Upper lobe of left lung (tissue), 6 donors: ENCODE measurements around the gene CDK5R1. TPM values are rescaled to one million over a fixed set of nuclear protein-coding genes. Genes with fewer than 3 reads are reported as not detected.

Experiments
- ATAC-seq, 2 donors: fragments of 200-7000 bp; cut with Tn5 transposase; one replicate each; pipeline ENCODE4 v1.9.1; 2022; ENCODE audit warnings: mild to moderate bottlenecking in 2 of 2, moderate library complexity in 2 of 2; ENCODE audit not compliant: low FRiP score in 2 of 2
- DNase-seq, 2 donors: peaks; one replicate each; pipeline ENCODE4 v3.0.0-alpha.2; 2019 to 2020
- H3K27ac ChIP-seq, 4 donors: fragments of 200-600 bp; sonication (generic); one replicate each; pipeline ENCODE4 v1.5.1; 2016 to 2019
- H3K27me3 ChIP-seq, 4 donors: fragments of 200-600 bp; sonication (generic); one replicate each; pipeline ENCODE4 v1.5.1; 2017 to 2019
- H3K36me3 ChIP-seq, 4 donors: fragments of 200-600 bp; sonication (generic); one replicate each; pipeline ENCODE4 v1.5.1; 2016 to 2019
- H3K4me1 ChIP-seq, 4 donors: fragments of 200-600 bp; sonication (generic); one replicate each; pipeline ENCODE4 v1.5.1; 2018 to 2019
- H3K4me3 ChIP-seq, 4 donors: fragments of 200-600 bp; sonication (generic); one replicate each; pipeline ENCODE4 v1.5.1; 2017 to 2019; ENCODE audit warnings: mild to moderate bottlenecking in 2 of 4, moderate library complexity in 1 of 4
- H3K9me3 ChIP-seq, 4 donors: fragments of 200-600 bp; sonication (generic); one replicate each; pipeline ENCODE4 v1.5.1; 2018 to 2019
- EP300 ChIP-seq, 4 donors: sonication (generic); formaldehyde crosslinking; IDR thresholded peaks; one replicate each; pipeline ENCODE4 v1.5.1; 2017; ENCODE audit warnings: antibody characterized with exemption in 4 of 4, control low read depth in 2 of 4
- POLR2A ChIP-seq, 4 donors: fragments of 450-650 bp; IDR thresholded peaks; one replicate each; pipeline ENCODE4 v1.5.1; 2016 to 2017; ENCODE audit warnings: antibody characterized with exemption in 4 of 4, mild to moderate bottlenecking in 2 of 4
- POLR2AphosphoS5 ChIP-seq, 2 donors: sonication (generic); formaldehyde crosslinking; IDR thresholded peaks; one replicate each; pipeline ENCODE4 v1.5.1; 2017; ENCODE audit warnings: antibody characterized with exemption in 2 of 2
- WGBS, 2 donors: methylation state at CpG; one replicate each; pipeline ENCODE4 v1.1.5; 2017 to 2018; 5-methylcytosine and 5-hydroxymethylcytosine counted together
- total RNA-seq, 6 donors: library from RNA; depleted of rRNA in 4 of 6; stranded (reverse); fragments of >200 nt in 4 of 6; gene quantifications; one replicate each; pipeline versions ENCODE4 v1.1.0 to v1.2.1, GENCODE V29; 2016 to 2021
- TF ChIP-seq, protein P1 (sequence below), 6 experiments: fragments of 450-650 bp in 4 of 6; fragments of 200-600 bp in 2 of 6; sonication (generic) in 2 of 6; IDR thresholded peaks; one replicate each; pipeline ENCODE4 v1.5.1; 2016 to 2019; ENCODE audit warnings: antibody characterized with exemption in 6 of 6
- donor health status: DM: no; HTN: no; CAD: no; lungs with moderate emphysema.
- donor health status: DM: no; HTN: yes; CAD: no; lungs with severe emphysema.

CDK5R1 gene
- total RNA-seq, 6 donors from 2014 or later = 0.76 to 3.1 (median 1.5) TPM

DNA sequence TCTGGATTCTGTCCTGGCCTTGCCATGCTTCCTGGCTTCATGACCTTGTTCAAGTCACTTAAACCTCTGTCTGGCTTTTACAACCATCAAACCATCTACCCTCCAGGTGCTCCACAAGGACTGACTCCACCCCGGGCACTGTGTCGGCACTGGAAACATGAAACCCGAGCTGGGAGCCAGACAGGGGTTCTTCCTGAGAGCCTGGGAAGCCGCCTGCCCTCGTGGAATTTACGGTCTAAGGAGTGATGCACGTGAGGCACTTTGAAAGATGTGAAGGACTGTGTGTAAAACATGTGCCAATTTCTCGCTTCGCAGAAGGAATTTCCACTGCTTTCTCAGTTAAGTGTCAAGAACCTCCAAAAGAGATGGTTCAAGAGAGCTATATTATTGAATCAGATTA lies 11.6 kb downstream of the CDK5R1 start:
- no peak for ATAC-seq
- TF ChIP-seq EP300 (IDR thresholded peaks at IDR 0.05) = no peak
- no peak for TF ChIP-seq POLR2AphosphoS5 (IDR thresholded peaks at IDR 0.05)
- no peak for TF ChIP-seq POLR2A (IDR thresholded peaks at IDR 0.05)
- TF ChIP-seq, protein P1, sequence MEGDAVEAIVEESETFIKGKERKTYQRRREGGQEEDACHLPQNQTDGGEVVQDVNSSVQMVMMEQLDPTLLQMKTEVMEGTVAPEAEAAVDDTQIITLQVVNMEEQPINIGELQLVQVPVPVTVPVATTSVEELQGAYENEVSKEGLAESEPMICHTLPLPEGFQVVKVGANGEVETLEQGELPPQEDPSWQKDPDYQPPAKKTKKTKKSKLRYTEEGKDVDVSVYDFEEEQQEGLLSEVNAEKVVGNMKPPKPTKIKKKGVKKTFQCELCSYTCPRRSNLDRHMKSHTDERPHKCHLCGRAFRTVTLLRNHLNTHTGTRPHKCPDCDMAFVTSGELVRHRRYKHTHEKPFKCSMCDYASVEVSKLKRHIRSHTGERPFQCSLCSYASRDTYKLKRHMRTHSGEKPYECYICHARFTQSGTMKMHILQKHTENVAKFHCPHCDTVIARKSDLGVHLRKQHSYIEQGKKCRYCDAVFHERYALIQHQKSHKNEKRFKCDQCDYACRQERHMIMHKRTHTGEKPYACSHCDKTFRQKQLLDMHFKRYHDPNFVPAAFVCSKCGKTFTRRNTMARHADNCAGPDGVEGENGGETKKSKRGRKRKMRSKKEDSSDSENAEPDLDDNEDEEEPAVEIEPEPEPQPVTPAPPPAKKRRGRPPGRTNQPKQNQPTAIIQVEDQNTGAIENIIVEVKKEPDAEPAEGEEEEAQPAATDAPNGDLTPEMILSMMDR (IDR thresholded peaks at IDR 0.05) = no peak
- Histone ChIP-seq H3K27me3 (no peaks in the 10 kb centered on the region), H3K9me3 (no peaks in the 10 kb centered on the region), H3K36me3 (peaks cover 0 to 4% (median 0%) of the 10 kb centered on the region in 4 donors), H3K4me1 (peaks cover 16 to 36% (median 20%) of the 10 kb centered on the region in 4 donors), H3K4me3 (no peak overlapping the region), H3K27ac (no peak overlapping the region)
- no peak for DNase-seq
- 60 to 73% methylated on average over 9 of the region's 9 CpGs for WGBS, 2 donors

DNA sequence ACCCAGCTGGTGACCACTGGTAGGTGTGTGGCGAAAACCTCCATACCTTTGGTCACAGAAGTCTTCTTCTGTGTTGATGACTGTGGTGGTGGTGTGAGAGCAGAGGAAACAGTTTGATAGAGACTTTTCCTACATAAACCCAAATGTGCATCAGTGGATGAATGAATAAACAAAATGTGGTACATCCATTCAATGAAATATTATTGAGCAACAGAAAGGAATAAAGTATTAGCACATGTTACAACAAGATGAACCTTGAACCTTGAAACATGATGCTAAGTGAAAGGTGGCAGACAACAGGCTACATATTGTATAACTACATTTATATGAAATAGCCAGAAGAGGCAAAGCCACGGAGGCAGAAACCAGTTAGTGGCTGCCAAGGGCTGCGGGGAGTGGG lies 15.2 kb downstream of the CDK5R1 start:
- Histone ChIP-seq H3K4me1 (peaks cover 13 to 26% (median 18%) of the 10 kb centered on the region in 4 donors), H3K9me3 (no peaks in the 10 kb centered on the region), H3K36me3 (no peaks in the 10 kb centered on the region), H3K27me3 (no peaks in the 10 kb centered on the region), H3K4me3 (no peak overlapping the region), H3K27ac (peak overlapping the region in 1 of 4 donors; percentile 83)
- no peak for DNase-seq
- TF ChIP-seq EP300 (IDR thresholded peaks at IDR 0.05) = no peak
- no peak for TF ChIP-seq POLR2AphosphoS5 (IDR thresholded peaks at IDR 0.05)
- TF ChIP-seq, protein P1 (IDR thresholded peaks at IDR 0.05) = no peak
- no peak for TF ChIP-seq POLR2A (IDR thresholded peaks at IDR 0.05)
- WGBS, 2 donors = 88 to 97% methylated on average over 3 of the region's 3 CpGs
- no peak for ATAC-seq

DNA sequence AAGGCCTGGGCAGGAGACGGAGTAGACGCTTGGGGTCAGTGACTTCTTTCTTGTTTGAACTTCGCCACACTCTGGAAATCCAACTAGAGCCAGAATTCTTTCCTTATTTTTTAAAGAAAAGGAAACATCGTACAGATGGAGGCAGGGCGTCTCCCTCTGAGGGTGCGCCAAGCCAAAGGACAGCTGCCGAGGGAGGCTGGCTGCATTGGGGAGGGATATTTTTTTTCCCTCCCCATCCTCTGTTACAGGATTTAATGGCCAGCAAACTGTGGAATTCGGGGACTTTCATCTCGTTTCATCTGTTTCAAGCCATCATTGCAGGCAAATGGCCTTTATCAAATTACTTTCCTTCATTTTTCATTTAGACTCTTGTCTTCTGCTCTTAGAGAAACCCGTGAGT lies 15.9 kb downstream of the CDK5R1 start:
- Histone ChIP-seq H3K27ac (peak overlapping the region in 3 of 4 donors; percentile 80 to 85 (median 83)), H3K36me3 (no peaks in the 10 kb centered on the region), H3K9me3 (no peaks in the 10 kb centered on the region), H3K4me1 (peaks cover 13 to 26% (median 18%) of the 10 kb centered on the region in 4 donors), H3K27me3 (no peaks in the 10 kb centered on the region), H3K4me3 (no peak overlapping the region)
- ATAC-seq = no peak
- TF ChIP-seq POLR2AphosphoS5 (IDR thresholded peaks at IDR 0.05) = no peak
- TF ChIP-seq EP300 (IDR thresholded peaks at IDR 0.05) = no peak
- TF ChIP-seq POLR2A (IDR thresholded peaks at IDR 0.05) = no peak
- TF ChIP-seq, protein P1 (IDR thresholded peaks at IDR 0.05) = no peak
- DNase-seq = no peak
- 73 to 87% methylated on average over 10 of the region's 10 CpGs for WGBS, 2 donors

- Histone ChIP-seq H3K4me1 (peaks cover 13 to 26% (median 18%) of the 10 kb centered on the region in 4 donors), H3K27ac (peak overlapping the region; percentile 63 to 85 (median 82)), H3K36me3 (no peaks in the 10 kb centered on the region), H3K9me3 (no peaks in the 10 kb centered on the region), H3K27me3 (no peaks in the 10 kb centered on the region), H3K4me3 (no peak overlapping the region)
- 55 to 65% methylated on average over 6 to 7 of the region's 7 CpGs for WGBS, 2 donors
- ATAC-seq (peak; percentile 32 to 60), DNase-seq (peak in 1 of 2 donors; percentile 59)
- TF ChIP-seq POLR2AphosphoS5 (IDR thresholded peaks at IDR 0.05) (peak in 1 of 2 donors; percentile 7), EP300 (IDR thresholded peaks at IDR 0.05) (no peak), POLR2A (IDR thresholded peaks at IDR 0.05) (peak in 1 of 4 donors; percentile 47)
- TF ChIP-seq, protein P1 (IDR thresholded peaks at IDR 0.05) = no peak
These were observed 16.7 kb downstream of the CDK5R1 start for GRCh38 chr17:32503251-32504165.
